Measurements from ENCODE around the gene CCDC85C.
A peak's percentile ranks its signal among the peaks of the same experiment; 100 is the strongest.

Gene CCDC85C

GRCh38 chr14:99628887-99629618 is 25.0 kb upstream of the CCDC85C start:
- peak; percentile 90 for DNase-seq

DNA sequence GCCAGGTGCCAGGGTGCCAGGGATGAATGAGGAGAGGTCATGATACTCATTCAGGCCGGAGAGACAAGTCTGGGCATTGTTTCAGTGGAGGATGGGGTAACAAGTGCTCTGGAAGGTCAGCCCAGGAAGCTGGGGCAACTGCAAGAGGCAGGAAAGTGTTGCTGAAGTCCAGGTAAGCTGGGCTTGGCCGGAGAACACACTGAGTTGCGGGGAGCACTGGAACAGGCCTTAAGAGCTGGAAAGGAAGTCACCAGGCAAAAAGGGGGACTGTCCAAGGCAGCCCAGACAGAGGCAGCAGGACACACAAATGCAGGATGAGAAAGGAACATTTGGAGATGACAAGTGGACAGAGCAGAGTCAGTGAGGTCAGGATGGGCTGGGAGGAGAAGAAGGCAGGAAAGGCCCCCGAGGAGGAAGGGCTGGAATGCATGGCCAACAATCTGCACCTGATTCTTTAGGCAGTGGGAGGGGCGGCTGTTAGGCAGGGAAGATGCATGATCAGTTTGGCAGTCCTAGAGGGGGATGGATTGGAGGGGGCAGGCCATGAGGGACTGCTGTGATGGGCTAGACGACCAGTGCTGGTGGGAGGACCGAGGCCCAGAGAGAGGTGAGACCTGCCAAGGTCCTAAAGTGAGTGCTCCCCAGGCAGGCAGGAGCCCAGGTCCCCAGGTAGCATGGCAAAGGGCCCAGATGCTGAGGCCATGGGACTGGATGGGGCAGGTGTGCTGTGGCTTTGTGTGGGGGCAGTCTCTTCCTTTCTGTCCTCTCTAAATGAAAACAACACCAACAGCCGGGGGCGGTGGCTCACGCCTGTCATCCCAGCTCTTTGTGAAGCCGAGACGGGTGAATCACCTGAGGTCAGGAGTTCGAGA is 23.7 kb upstream of the CCDC85C start:
- DNase-seq = no peak

GRCh38 chr14:99627100-99627499 is 23.1 kb upstream of the CCDC85C start:
- no peak for DNase-seq

DNA sequence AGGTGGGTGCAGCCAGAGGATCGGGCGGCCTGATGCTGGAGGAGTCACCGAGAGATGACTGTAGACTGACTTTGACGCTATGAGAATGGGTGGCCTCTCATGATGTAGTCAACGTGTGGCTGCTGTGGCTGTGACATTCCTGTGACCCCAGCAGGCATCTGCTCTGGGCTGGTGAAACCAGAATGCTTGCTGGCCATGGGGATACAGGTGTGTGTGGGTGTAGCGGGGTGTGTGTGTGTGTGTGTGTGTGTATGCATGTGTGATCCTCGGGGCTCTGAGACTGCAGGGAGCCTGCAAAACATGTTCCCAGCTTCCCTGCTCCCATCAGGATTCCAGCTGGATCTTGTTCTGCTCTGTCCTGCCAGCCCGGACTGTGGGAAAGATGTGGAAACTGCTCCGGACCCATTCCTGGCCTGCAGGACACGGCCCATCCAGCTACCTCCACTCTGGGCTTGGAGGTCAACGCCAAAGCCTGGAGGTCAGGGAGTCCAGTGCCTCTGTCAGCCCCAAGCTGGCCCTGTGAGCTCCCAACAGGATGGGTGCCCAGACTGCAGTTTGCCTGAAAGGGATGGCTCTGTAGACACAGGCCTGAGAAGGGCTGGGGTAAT is 22.1 kb upstream of the CCDC85C start:
- no peak for DNase-seq

DNA sequence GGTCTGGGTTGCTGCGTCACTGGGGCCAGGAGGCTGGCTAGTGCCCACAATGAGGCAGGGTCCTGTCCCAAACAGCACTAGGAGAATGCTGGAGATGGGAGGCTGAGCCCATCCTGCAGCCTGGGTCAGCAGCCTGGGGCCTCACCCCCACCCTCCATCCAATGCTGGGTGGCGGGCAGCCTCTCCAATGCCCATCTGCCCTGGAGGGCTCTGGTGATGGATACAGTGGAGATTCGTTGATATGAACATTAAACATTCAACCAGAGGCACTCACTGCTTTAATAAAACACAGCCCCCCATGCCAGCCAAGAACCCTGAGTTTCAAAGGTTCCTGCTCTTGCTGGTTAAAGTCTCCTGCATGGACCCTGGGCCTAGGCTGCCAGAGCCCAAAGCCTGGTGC is 21.5 kb upstream of the CCDC85C start:
- DNase-seq = no peak

DNA sequence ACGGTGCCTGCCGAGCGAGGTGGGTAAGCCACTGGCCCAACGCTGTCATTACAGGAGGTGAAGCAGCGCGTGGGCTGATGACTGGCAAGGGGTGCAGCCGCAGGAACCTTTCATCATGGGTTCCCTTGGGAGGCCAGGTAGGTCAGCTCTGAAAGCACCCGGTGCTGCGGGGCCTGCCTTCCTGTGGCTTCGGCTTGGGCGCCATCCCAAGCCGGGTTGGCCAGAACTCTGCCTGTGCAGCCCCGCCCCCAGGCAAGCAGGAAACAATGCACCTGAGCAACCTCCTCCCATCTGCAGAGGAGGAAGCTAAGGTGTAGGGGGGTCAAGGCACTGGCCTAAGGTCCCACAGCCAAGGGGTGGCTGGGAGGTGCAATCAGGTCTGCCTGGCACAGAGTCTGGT is 21.0 kb upstream of the CCDC85C start:
- DNase-seq = no peak

- DNase-seq = no peak
These were observed 20.0 kb upstream of the CCDC85C start for GRCh38 chr14:99624024-99624423.

GRCh38 chr14:99621948-99622347 is 17.9 kb upstream of the CCDC85C start:
- peak; percentile 66 for DNase-seq

- DNase-seq = peak; percentile 81
These were observed 16.1 kb upstream of the CCDC85C start for GRCh38 chr14:99619835-99620834.

DNA sequence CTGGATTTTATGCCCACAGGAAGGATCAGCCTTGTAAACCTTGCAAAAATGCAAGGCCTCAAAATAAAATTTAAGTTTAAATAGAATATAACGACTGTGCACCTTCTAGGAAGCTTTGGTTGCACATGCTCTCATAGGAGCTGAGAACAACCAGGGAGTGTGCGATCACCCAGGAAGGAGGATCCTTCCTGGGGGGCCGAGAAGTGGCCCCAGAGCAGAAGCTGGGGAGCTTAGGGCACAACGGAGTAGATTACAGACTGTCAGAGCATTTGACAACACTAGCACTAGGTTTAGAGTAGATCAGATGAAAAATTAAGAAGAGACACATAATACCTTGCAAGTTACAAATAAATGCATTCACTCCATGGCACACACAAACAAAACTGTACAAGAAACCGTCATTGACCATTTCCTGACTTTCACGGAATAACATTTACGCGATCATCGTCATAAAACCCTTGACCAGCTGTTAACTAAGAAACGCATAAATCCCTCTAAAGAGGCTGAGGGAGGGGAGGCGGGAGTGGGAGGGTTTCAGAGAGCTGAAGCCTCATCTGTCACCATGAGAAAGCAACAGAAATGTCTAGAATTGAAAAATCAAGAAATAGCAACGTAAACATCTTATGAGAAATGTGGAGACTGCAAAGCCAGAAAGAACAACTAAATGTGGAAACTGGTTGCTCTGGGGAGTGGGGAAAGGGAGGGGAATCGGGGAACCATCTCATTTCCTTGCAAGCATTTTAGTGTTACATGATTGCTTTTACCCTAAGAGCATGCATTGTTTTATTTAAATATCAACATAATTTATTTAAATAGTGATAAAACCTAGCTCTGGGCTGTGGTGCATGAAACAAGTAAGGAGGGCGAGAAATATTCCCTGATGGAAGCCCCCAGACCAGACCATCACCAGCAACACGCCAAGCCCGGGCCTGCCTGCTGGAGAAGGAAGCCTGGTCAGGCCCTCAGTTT is 13.1 kb upstream of the CCDC85C start:
- no peak for DNase-seq

GRCh38 chr14:99615497-99616157 is 11.6 kb upstream of the CCDC85C start:
- no peak for DNase-seq

- DNase-seq = no peak
These were observed 8.8 kb upstream of the CCDC85C start for GRCh38 chr14:99612738-99613330.

DNA sequence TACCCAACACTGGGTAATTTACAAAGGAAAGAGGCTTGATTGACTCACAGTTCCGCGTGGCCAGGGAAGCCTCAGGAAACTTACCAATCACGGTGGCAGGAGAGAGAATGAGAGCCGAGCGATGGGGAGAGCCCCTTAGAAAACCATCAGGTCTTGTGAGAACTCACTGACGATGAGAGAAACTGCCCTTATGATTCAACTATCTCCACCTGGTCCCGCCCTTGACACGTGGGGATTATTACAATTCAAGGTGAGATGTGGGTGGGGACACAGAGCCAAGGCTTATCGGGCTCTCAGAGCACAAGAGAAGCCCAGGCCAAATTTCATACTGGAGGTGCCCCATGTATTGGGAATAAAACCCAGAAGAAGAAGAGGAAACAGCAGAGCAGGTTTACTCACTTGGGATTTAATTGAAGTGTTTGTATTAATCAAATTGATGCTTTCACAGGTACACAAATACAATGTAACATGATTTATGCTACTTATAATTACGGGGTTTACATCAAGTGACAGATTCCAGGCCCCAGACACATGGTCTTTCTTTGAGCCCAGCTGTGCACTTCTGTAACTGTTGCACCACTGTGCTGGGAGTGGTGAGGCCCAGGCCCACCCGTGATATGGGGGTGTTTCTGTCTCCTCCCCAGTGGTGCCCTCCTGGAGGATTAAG is 8.2 kb upstream of the CCDC85C start:
- DNase-seq = no peak

DNA sequence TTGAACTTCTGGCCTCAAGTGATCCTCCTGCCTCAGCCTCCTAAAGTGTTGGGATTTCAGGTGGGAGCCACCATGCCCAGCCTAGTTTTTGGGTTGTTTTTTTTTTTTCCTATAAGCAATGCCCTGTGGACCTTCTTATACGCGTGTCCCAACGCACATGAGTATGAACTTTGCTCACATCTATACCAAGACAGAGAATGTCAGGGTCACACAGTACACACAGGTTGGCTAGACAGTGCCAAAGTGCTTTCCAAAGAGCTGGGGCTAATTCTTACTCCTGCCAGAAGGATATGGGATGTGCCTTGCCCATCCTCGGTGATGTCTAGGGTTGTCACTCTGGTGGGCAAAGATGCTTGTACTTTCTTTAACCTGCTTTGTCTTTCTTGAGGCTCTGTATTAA is 7.6 kb upstream of the CCDC85C start:
- DNase-seq = no peak

DNA sequence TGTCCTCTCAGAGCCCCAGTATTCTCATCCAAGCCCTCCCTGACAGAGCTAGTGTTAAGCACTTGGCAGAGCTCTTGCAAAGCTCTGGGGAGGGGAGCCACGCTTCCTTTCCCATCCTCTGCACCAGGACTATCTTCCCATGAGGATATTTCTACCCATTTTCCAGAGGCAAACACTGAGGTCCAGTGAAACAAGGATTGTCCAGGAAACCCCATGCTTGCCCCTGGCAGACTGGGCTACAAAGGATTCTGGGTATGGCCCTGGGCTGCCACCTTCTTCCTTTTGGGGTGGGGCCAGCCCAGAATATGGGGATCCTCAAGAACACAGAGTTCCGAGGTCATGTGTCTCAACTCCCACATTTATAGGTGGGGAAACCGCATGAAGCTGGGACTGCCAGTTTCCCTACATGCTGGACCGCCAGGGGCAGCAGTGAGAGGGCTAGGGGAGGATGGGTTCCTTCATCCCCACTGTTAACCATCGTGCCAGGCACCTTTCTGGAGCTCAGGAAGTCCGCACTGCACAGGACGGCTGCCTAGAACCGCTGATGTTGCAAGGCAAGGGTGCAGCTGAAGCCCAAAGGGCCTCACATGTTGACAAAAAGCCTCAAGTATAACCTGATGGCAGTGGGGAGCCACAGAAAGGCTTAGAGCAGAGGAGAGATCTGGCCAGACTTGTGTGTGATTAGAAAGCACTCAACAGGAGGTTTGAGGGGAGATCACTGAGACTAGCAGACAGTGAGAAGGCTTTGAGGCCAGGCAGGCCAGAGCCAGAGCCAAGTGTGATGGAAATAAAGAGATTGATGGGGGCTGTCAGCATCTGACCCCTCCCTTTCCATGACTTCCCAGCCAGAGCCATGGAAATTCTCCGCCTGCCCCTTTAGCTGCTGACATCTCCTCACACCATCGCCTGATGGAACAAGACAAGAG is 5.5 kb upstream of the CCDC85C start:
- no peak for DNase-seq

- DNase-seq = no peak
These were observed 4.6 kb upstream of the CCDC85C start for GRCh38 chr14:99608591-99608990.

DNA sequence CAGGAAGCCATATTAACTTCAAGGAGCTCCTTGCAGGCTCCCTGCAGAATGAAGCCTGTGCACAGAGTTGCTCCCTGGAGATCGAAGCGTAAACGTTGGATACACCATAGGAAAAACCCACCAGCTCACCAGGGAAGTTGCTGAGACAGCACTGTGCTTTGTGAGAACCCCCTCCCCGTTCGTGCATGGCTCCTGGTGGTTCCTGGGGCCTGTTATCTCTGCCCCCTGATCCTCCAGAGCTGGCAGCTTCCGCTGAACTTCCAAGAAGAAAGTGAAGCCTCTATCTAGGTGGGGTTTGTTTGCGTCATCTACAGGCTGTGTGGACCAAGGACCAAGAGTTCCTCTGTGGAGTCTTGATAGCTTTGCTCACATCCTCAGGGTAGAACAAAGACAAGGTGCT is 2.4 kb upstream of the CCDC85C start:
- no peak for DNase-seq

- peak; percentile 73 for DNase-seq
These were observed 1.4 kb upstream of the CCDC85C start for GRCh38 chr14:99605299-99605961.
